NAMALWA (cell line): ENCODE measurements around the gene GNB1.

Experiments
- DNase-seq: peaks from one replicate; pipeline ENCODE4 v3.0.0-alpha.2; 2015; ENCODE audit warnings: low spot score

The GNB1 gene

GRCh38 chr1:1910033-1910465 lies 19.2 kb upstream of the GNB1 start:
- DNase-seq = no peak

- no peak for DNase-seq
Observed at GRCh38 chr1:1908506-1908791, 17.6 kb upstream of the GNB1 start.

GRCh38 chr1:1907098-1907736 lies 16.3 kb upstream of the GNB1 start:
- peak; percentile 99 for DNase-seq

GRCh38 chr1:1906185-1907097 lies 15.6 kb upstream of the GNB1 start:
- DNase-seq = peak; percentile 92

- DNase-seq = no peak
Observed at GRCh38 chr1:1903224-1903623, 12.3 kb upstream of the GNB1 start.

- no peak for DNase-seq
Observed at GRCh38 chr1:1901641-1902294, 10.9 kb upstream of the GNB1 start.

GRCh38 chr1:1900883-1901640 lies 10.2 kb upstream of the GNB1 start:
- no peak for DNase-seq

GRCh38 chr1:1899967-1900327 lies 9.1 kb upstream of the GNB1 start:
- no peak for DNase-seq

GRCh38 chr1:1899266-1899966 lies 8.5 kb upstream of the GNB1 start:
- peak; percentile 71 for DNase-seq

- DNase-seq = no peak
Observed at GRCh38 chr1:1898246-1898933, 7.5 kb upstream of the GNB1 start.

- DNase-seq = peak; percentile 93
Observed at GRCh38 chr1:1895456-1896336, 4.8 kb upstream of the GNB1 start.

GRCh38 chr1:1895060-1895418 lies 4.2 kb upstream of the GNB1 start:
- no peak for DNase-seq

- no peak for DNase-seq
Observed at GRCh38 chr1:1894354-1895059, 3.6 kb upstream of the GNB1 start.

- no peak for DNase-seq
Observed at GRCh38 chr1:1893997-1894353, 3.1 kb upstream of the GNB1 start.

- no peak for DNase-seq
Observed at GRCh38 chr1:1893291-1893985, 2.6 kb upstream of the GNB1 start.

GRCh38 chr1:1892763-1893120 lies 1.9 kb upstream of the GNB1 start:
- DNase-seq = no peak

- DNase-seq = no peak
Observed at GRCh38 chr1:1892079-1892762, 1.3 kb upstream of the GNB1 start.

- DNase-seq = peak; percentile 76
Observed at GRCh38 chr1:1891349-1892078, 627 bp upstream of the GNB1 start.
